ENCODE data around the gene TAS2R46. TPM values are rescaled to one million over a fixed set of nuclear protein-coding genes. Genes with fewer than 3 reads are reported as not detected.

Gene TAS2R46
- polyA plus RNA-seq, 2 of the 4 experiments (the other 2 are of a cell fraction), result 0.32 TPM; not detected in 1

GRCh38 chr12:11023387-11023786 is 38.7 kb downstream of the TAS2R46 start:
- DNase-seq (ENCODE audit: low read depth in 1 of 2, low spot score in 1 of 2), result no peak
- ChIA-PET POLR2A (no interaction called here), CTCF (no interaction called here)
- H3K4me3 ChIP-seq, result no peak overlapping the region
- H3K4me1 ChIP-seq, result no peaks in the 10 kb centered on the region
- no peak for ATAC-seq
- WGBS (ENCODE audit: missing lambda C conversion rate), result 87% methylated on average over 2 of the region's 2 CpGs
- H3K9me3 ChIP-seq, result no peaks in the 10 kb centered on the region
- H3K4me2 ChIP-seq, result no peak overlapping the region
- no peak overlapping the region for H3K27ac ChIP-seq
- no peak for FAIRE-seq
- TF ChIP-seq HDAC2 (IDR thresholded peaks at IDR 0.05) (no peak), CHD2 (IDR thresholded peaks at IDR 0.05; ENCODE audit: low read length, partially characterized antibody) (no peak), ZFP36 (IDR thresholded peaks at IDR 0.05; ENCODE audit: borderline replicate concordance, partially characterized antibody) (no peak), EHMT2 (IDR thresholded peaks at IDR 0.05; ENCODE audit: low read depth) (no peak), FOSL2 (IDR thresholded peaks at IDR 0.05) (no peak), FOSL2 (CRISPR knock-in tag; IDR thresholded peaks at IDR 0.05) (no peak), RCOR1 (IDR thresholded peaks at IDR 0.05; ENCODE audit: low read depth, low read length) (no peak), TFCP2L1 (CRISPR knock-in tag; IDR thresholded peaks at IDR 0.05) (no peak), PHF8 (IDR thresholded peaks at IDR 0.05; ENCODE audit: borderline replicate concordance, low read depth) (no peak), ZC3H11A (IDR thresholded peaks at IDR 0.05) (no peak), ESRRA (IDR thresholded peaks at IDR 0.05; ENCODE audit: borderline replicate concordance, low read length) (no peak), MAX (IDR thresholded peaks at IDR 0.05) (no peak), HOXB13 (CRISPR knock-in tag; IDR thresholded peaks at IDR 0.05; ENCODE audit: low read depth) (no peak), USF2 (IDR thresholded peaks at IDR 0.05) (no peak), ELK1 (IDR thresholded peaks at IDR 0.05; ENCODE audit: low read depth, low read length) (no peak), RNF2 (IDR thresholded peaks at IDR 0.05; ENCODE audit: borderline replicate concordance, low read depth) (no peak), PBX3 (IDR thresholded peaks at IDR 0.05) (no peak), TP53 (CRISPR knock-in tag; IDR thresholded peaks at IDR 0.05) (no peak), RFX5 (IDR thresholded peaks at IDR 0.05) (no peak)

- DNase-seq (ENCODE audit: low read depth in 1 of 2, low spot score in 1 of 2), result no peak
- POLR2A ChIA-PET, result no interaction called here
- Histone ChIP-seq H3K4me1 (no peaks in the 10 kb centered on the region), H3K4me2 (no peak within 1 kb of the TSS), H3K27ac (no peak within 1 kb of the TSS), H3K9me3 (no peaks in the 10 kb centered on the region), H3K4me3 (no peak within 1 kb of the TSS)
- whole genome bisulfite sequencing (ENCODE audit: missing lambda C conversion rate), result 67% methylated on average over 1 of the region's 1 CpG
- ATAC-seq, result no peak
- CTCF ChIA-PET, result no interaction called here
- FAIRE-seq, result no peak
- TF ChIP-seq RNF2 (IDR thresholded peaks at IDR 0.05; ENCODE audit: borderline replicate concordance, low read depth) (no peak), NFE2L2 (conservative IDR thresholded peaks at IDR 0.05; ENCODE audit: low read length) (no peak), MYC (IDR thresholded peaks at IDR 0.05; ENCODE audit: borderline replicate concordance, low read length) (no peak), HDAC2 (IDR thresholded peaks at IDR 0.05) (no peak), PBX3 (IDR thresholded peaks at IDR 0.05) (no peak), CBX2 (IDR thresholded peaks at IDR 0.05; ENCODE audit: borderline replicate concordance, low read depth) (no peak), POLR2A (IDR thresholded peaks at IDR 0.05; ENCODE audit: low read length) (no peak), RAD21 (conservative IDR thresholded peaks at IDR 0.05 in 1 of 2, IDR thresholded peaks at IDR 0.05 in 1 of 2) (no peak), ZSCAN20 (CRISPR knock-in tag; IDR thresholded peaks at IDR 0.05) (no peak), REST (IDR thresholded peaks at IDR 0.05) (no peak), KDM5A (IDR thresholded peaks at IDR 0.05) (no peak), HOXB13 (CRISPR knock-in tag; IDR thresholded peaks at IDR 0.05; ENCODE audit: low read depth) (no peak), HOXA7 (CRISPR knock-in tag; IDR thresholded peaks at IDR 0.05) (no peak), E2F6 (IDR thresholded peaks at IDR 0.05; ENCODE audit: borderline replicate concordance, low read depth) (no peak), FOXS1 (CRISPR knock-in tag; IDR thresholded peaks at IDR 0.05) (no peak)
Measured at GRCh38 chr12:11022520-11022919, 39.6 kb downstream of the TAS2R46 start, which contains the start of gene TAS2R19. Gene TAS2R19 (minus strand): TSS chr12:11022620. CDS start chr12:11022571, 49 bp downstream.
